Mesenchymal stem cell (in vitro differentiated cells and primary cell): ENCODE measurements around the gene USP9Y.
"Not testable (repeated sequence)": the region's sequence is repeated elsewhere in the genome, so short reads cannot be mapped to it uniquely, and the experiment has no call there.

Experiments
- DNase-seq: peaks from one replicate; pipeline ENCODE4 v3.0.0-alpha.2; 2013
- H2AFZ ChIP-seq: one replicate; pipeline ENCODE4 v1.6.1; 2013; ENCODE audit warnings: low read depth, mild to moderate bottlenecking, control low read depth, inconsistent platforms, low read length, moderate library complexity
- H2AK5ac ChIP-seq: 2 replicates; pipeline ENCODE4 v1.6.1; 2013; ENCODE audit warnings: low read length, moderate library complexity, mild to moderate bottlenecking, inconsistent platforms; ENCODE audit not compliant: severe bottlenecking
- H2BK120ac ChIP-seq: one replicate; pipeline ENCODE4 v1.6.1; 2013; ENCODE audit warnings: low read depth, mild to moderate bottlenecking, inconsistent platforms, low read length, moderate library complexity
- H2BK12ac ChIP-seq, 2 experiments: one replicate each; pipeline ENCODE4 v1.6.1; 2013; ENCODE audit warnings: inconsistent platforms in 2 of 2, low read length in 2 of 2, mild to moderate bottlenecking in 2 of 2, moderate library complexity in 2 of 2, control low read depth in 1 of 2
- H2BK15ac ChIP-seq: one replicate; pipeline ENCODE4 v1.6.1; 2013; ENCODE audit warnings: mild to moderate bottlenecking, low read depth, inconsistent platforms; ENCODE audit not compliant: poor library complexity, severe bottlenecking
- H2BK5ac ChIP-seq: 2 replicates; pipeline ENCODE4 v1.6.1; 2013; ENCODE audit warnings: low read depth, mild to moderate bottlenecking, low read length, control low read depth, inconsistent platforms; ENCODE audit not compliant: poor library complexity, severe bottlenecking
- H3K14ac ChIP-seq, 2 experiments: one replicate each; pipeline ENCODE4 v1.6.1; 2013; ENCODE audit warnings: inconsistent platforms in 2 of 2, low read length in 2 of 2, control low read depth in 1 of 2, mild to moderate bottlenecking in 1 of 2, moderate library complexity in 1 of 2
- H3K18ac ChIP-seq, 2 experiments: one replicate each; pipeline ENCODE4 v1.6.1; 2013; ENCODE audit warnings: inconsistent platforms in 2 of 2, low read length in 2 of 2, control low read depth in 1 of 2, low read depth in 1 of 2, mild to moderate bottlenecking in 1 of 2
- H3K23ac ChIP-seq, 2 experiments: one replicate each; pipeline ENCODE4 v1.6.1; 2013; ENCODE audit warnings: inconsistent platforms in 2 of 2, low read length in 2 of 2, mild to moderate bottlenecking in 2 of 2, moderate library complexity in 2 of 2, control low read depth in 1 of 2
- H3K27ac ChIP-seq: 2 replicates; pipeline ENCODE4 v1.5.1; 2013; ENCODE audit warnings: mild to moderate bottlenecking, moderate library complexity, low read length, control low read depth, inconsistent platforms; ENCODE audit not compliant: poor library complexity, severe bottlenecking
- H3K27me3 ChIP-seq, 2 experiments: 2 replicates each; pipeline versions ENCODE4 v1.6.1 to v1.7.0; 2013; ENCODE audit warnings: low read length in 2 of 2, mild to moderate bottlenecking in 2 of 2, moderate library complexity in 2 of 2, control low read depth in 1 of 2, inconsistent platforms in 1 of 2; ENCODE audit not compliant: control insufficient read depth in 1 of 2, insufficient read depth in 1 of 2
- H3K36me3 ChIP-seq, 2 experiments: 2 replicates each; pipeline versions ENCODE4 v1.6.1 to v1.7.0; 2013; ENCODE audit warnings: low read length in 2 of 2, control low read depth in 1 of 2, inconsistent platforms in 1 of 2, low read depth in 1 of 2, mild to moderate bottlenecking in 1 of 2; ENCODE audit not compliant: insufficient read depth in 2 of 2, control insufficient read depth in 1 of 2
- H3K4ac ChIP-seq, 2 experiments: one replicate each; pipeline ENCODE4 v1.6.1; 2013; ENCODE audit warnings: inconsistent platforms in 2 of 2, low read length in 2 of 2, mild to moderate bottlenecking in 2 of 2, moderate library complexity in 2 of 2, control low read depth in 1 of 2, low read depth in 1 of 2
- H3K4me1 ChIP-seq: 2 replicates; pipeline ENCODE4 v1.6.1; 2013; ENCODE audit warnings: low read depth, low read length, control low read depth; ENCODE audit not compliant: control insufficient read depth, insufficient read depth
- H3K4me2 ChIP-seq: 2 replicates; pipeline ENCODE4 v1.6.1; 2013; ENCODE audit warnings: low read length, mild to moderate bottlenecking, inconsistent platforms; ENCODE audit not compliant: poor library complexity, severe bottlenecking
- H3K4me3 ChIP-seq, 2 experiments: 2 replicates each; pipeline versions ENCODE4 v1.5.1 to v1.7.0; 2013; ENCODE audit warnings: low read length in 2 of 2, mild to moderate bottlenecking in 2 of 2, control low read depth in 1 of 2, low read depth in 1 of 2; ENCODE audit not compliant: insufficient read depth in 1 of 2
- H3K79me1 ChIP-seq: replicated peaks from 2 replicates; pipeline ENCODE4 v1.6.1; 2013; ENCODE audit warnings: mild to moderate bottlenecking, control low read depth, low read length, inconsistent platforms; ENCODE audit not compliant: poor library complexity, severe bottlenecking
- H3K9ac ChIP-seq: 2 replicates; pipeline ENCODE4 v1.7.0; 2013; ENCODE audit warnings: mild to moderate bottlenecking, low read length, moderate library complexity
- H3K9me3 ChIP-seq: 2 replicates; pipeline ENCODE4 v1.7.0; 2013; ENCODE audit warnings: mild to moderate bottlenecking, low read length; ENCODE audit not compliant: control insufficient read depth
- H4K8ac ChIP-seq: one replicate; pipeline ENCODE4 v1.6.1; 2013; ENCODE audit warnings: inconsistent platforms, mild to moderate bottlenecking, low read length, moderate library complexity
- H4K91ac ChIP-seq: one replicate; pipeline ENCODE4 v1.6.1; 2013; ENCODE audit warnings: mild to moderate bottlenecking, low read length, inconsistent platforms
- WGBS: methylation state at CpG from one replicate; pipeline ENCODE4 v1.1.7; 2013; ENCODE audit warnings: mixed read lengths; 5-methylcytosine and 5-hydroxymethylcytosine counted together

Gene USP9Y

DNA sequence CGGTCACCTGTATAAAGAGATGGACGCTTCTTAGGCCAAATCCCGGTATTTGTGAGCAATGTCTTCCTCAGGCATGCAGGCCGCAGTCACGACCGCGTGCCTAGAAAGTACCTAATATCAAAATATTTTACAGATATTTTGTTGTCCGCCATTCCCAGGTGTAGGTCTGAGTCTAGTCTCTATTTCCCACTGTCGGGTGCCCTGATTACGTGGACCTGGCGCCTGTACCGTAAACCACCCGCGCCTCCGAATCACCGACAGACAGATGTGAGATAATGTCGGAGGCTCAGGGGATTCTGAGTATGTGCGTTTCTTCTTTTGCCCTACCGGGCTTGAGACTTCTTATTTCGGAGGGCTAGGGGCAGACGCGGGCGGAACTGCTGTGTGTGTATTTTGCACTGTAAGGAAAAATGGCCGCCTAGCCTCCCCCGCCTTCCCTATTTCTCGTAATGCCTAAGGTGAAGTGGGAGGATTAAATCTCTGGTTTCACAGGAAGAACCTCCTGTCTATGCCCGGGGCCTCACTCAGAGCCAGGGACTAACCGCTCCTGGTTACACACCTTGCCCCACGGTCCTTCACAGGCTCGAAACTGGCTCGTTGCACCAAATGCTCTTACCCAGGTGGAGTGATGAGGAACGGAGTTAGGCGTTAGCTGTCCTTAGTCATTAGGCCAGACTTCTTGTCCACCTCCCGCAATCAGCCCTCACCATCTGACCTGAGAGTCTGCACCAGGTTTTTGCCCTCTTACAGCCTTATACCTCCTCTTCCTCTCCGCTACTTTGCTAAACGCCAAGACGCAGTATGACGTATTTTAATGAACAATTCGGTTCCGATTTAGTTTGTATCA, 38.1 kb upstream of the USP9Y start:
- H2BK12ac ChIP-seq = no peak overlapping the region
- H3K18ac ChIP-seq = peak overlapping the region; percentile 9 to 90
- peak; percentile 52 for DNase-seq
- peak overlapping the region in 1 of 2 experiments; percentile 32 for H3K14ac ChIP-seq
- H2AFZ ChIP-seq = no peak overlapping the region
- H4K91ac ChIP-seq = no peak overlapping the region
- peaks cover 0 to 3% of the 10 kb centered on the region in 2 experiments for H3K36me3 ChIP-seq
- no peak overlapping the region for H2BK120ac ChIP-seq
- H3K4me2 ChIP-seq = peak overlapping the region; percentile 21
- peak overlapping the region; percentile 41 for H4K8ac ChIP-seq
- H3K4me3 ChIP-seq = peak overlapping the region in 1 of 2 experiments; percentile 66
- no peak overlapping the region for H3K9ac ChIP-seq
- no peak overlapping the region for H2BK15ac ChIP-seq
- 1% methylated on average over 17 of the region's 40 CpGs for WGBS
- H3K4me1 ChIP-seq = peaks cover 3% of the 10 kb centered on the region
- H3K27ac ChIP-seq = peak overlapping the region; percentile 91
- H2BK5ac ChIP-seq = peak overlapping the region; percentile 25
- peak overlapping the region; percentile 66 for H2AK5ac ChIP-seq
- H3K23ac ChIP-seq = no peak overlapping the region
- H3K4ac ChIP-seq = peak overlapping the region in 1 of 2 experiments; percentile 93
- H3K9me3 ChIP-seq = no peaks in the 10 kb centered on the region
- no peaks in the 10 kb centered on the region for H3K79me1 ChIP-seq
- H3K27me3 ChIP-seq = no peaks in the 10 kb centered on the region

DNA sequence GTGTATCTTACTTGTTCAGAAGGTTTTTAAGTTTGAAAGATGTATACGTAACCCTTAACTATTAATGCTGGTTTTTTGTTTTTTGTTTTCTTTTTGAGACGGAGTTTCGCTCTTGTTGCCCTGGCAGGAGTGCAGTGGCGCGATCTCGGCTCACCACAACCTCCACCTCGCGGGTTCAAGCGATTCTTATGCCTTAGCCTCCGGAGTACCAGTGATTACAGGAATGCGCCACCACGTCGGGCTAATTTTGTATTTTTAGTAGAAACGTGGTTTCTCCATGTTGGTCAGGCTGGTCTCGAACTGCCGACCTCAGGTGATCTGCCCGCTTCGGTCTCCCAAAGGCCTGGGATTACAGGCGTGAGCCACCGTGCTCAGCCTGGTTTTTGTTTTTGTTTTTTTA, 37.2 kb upstream of the USP9Y start:
- Histone ChIP-seq H3K4me3 (peak overlapping the region in 1 of 2 experiments; percentile 50), H3K4me2 (peak overlapping the region; percentile 20)
- H3K79me1 ChIP-seq, H3K27ac ChIP-seq, H3K23ac ChIP-seq, H3K4me1 ChIP-seq, H2AK5ac ChIP-seq, H3K27me3 ChIP-seq, H3K9ac ChIP-seq, H2BK120ac ChIP-seq, H3K14ac ChIP-seq, H3K18ac ChIP-seq, H4K8ac ChIP-seq, H2BK12ac ChIP-seq, H3K36me3 ChIP-seq, H2BK15ac ChIP-seq, H4K91ac ChIP-seq, DNase-seq, H3K4ac ChIP-seq, H2AFZ ChIP-seq, H2BK5ac ChIP-seq, H3K9me3 ChIP-seq: not testable (repeated sequence)
- 52% methylated on average over 17 of the region's 20 CpGs for WGBS

DNA sequence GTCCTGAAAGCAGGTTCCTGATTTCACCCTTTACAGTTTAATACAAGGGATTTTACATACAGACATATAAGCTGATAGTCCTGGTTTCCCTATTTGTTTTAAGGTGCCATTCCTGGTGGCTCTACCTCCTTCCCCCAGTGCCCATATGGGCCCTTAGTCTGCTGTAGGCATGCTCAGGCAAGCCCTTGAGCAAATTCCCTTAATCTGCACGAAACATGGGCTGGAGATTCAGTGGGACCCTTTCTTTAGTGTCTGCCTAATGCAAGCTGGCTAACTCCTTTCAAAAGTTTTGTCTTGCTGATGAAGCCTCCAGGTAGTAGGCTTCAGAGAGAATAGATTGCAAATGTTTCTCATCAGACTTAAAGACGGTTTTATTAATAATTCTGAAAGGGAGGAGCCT, 22.9 kb upstream of the USP9Y start:
- H2AFZ ChIP-seq = no peak overlapping the region
- no peaks in the 10 kb centered on the region for H3K9me3 ChIP-seq
- H3K79me1 ChIP-seq = no peaks in the 10 kb centered on the region
- no peak overlapping the region for H2AK5ac ChIP-seq
- H3K27ac ChIP-seq = no peak overlapping the region
- H2BK12ac ChIP-seq = no peak overlapping the region
- H4K91ac ChIP-seq = no peak overlapping the region
- 92% methylated on average over 2 of the region's 2 CpGs for WGBS
- no peak overlapping the region for H4K8ac ChIP-seq
- no peak overlapping the region for H2BK15ac ChIP-seq
- H3K4me1 ChIP-seq = no peaks in the 10 kb centered on the region
- DNase-seq = no peak
- H3K4me3 ChIP-seq = no peak overlapping the region
- no peak overlapping the region for H3K4me2 ChIP-seq
- H3K4ac ChIP-seq = no peak overlapping the region
- H3K36me3 ChIP-seq = peaks cover 0 to 7% of the 10 kb centered on the region in 2 experiments
- H3K14ac ChIP-seq = no peak overlapping the region
- no peak overlapping the region for H3K9ac ChIP-seq
- no peak overlapping the region for H3K18ac ChIP-seq
- no peaks in the 10 kb centered on the region for H3K27me3 ChIP-seq
- no peak overlapping the region for H2BK120ac ChIP-seq
- no peak overlapping the region for H3K23ac ChIP-seq
- no peak overlapping the region for H2BK5ac ChIP-seq

GRCh38 chrY:12681535-12681934, 19.5 kb upstream of the USP9Y start:
- Histone ChIP-seq H3K4me2 (no peak overlapping the region), H2AFZ (no peak overlapping the region), H3K27me3 (no peaks in the 10 kb centered on the region), H2AK5ac (no peak overlapping the region), H4K8ac (no peak overlapping the region), H3K27ac (no peak overlapping the region), H3K4me1 (peaks cover 2% of the 10 kb centered on the region), H3K36me3 (peaks cover 0 to 7% of the 10 kb centered on the region in 2 experiments), H2BK5ac (no peak overlapping the region), H3K79me1 (no peaks in the 10 kb centered on the region), H3K14ac (no peak overlapping the region), H3K4me3 (no peak overlapping the region), H3K9ac (no peak overlapping the region), H3K23ac (no peak overlapping the region), H4K91ac (no peak overlapping the region), H3K4ac (no peak overlapping the region), H3K9me3 (no peaks in the 10 kb centered on the region), H2BK120ac (no peak overlapping the region), H3K18ac (no peak overlapping the region), H2BK15ac (no peak overlapping the region), H2BK12ac (no peak overlapping the region)
- peak; percentile 21 for DNase-seq
- no CpG with 5 or more reads among the region's 2 CpGs for whole genome bisulfite sequencing
